Measurements from ENCODE around the gene TBC1D4.
"Not testable (repeated sequence)": the region's sequence is repeated elsewhere in the genome, so short reads cannot be mapped to it uniquely, and the experiment has no call there.

TBC1D4 gene

GRCh38 chr13:75447493-75447892, 34.5 kb downstream of the TBC1D4 start:
- DNase-seq, result no peak

DNA sequence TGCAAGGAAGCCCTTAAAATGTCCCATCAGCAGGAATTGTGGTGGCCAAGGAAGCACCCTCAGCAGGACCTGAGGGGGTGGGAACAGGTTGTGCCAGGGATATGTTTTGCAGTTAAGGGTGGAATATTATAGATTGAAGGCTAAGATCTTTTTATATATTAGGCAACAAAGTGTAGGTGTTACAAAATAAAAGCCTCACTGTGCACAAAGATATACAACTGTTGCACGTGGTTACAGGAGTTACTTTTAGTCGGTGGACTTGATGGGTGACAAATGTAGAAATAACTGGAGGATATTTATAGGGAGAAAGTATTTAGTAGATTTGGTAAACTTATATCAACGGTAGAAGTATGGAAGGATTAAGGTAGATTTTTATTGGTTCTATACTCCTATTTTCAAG, 35.1 kb downstream of the TBC1D4 start:
- no peak for DNase-seq

- peak; percentile 59 for DNase-seq
Measured at GRCh38 chr13:75445717-75446499, 36.1 kb downstream of the TBC1D4 start.

- DNase-seq, result no peak
Measured at GRCh38 chr13:75444016-75444415, 38.0 kb downstream of the TBC1D4 start.

- DNase-seq, result no peak
Measured at GRCh38 chr13:75443356-75443958, 38.5 kb downstream of the TBC1D4 start.

DNA sequence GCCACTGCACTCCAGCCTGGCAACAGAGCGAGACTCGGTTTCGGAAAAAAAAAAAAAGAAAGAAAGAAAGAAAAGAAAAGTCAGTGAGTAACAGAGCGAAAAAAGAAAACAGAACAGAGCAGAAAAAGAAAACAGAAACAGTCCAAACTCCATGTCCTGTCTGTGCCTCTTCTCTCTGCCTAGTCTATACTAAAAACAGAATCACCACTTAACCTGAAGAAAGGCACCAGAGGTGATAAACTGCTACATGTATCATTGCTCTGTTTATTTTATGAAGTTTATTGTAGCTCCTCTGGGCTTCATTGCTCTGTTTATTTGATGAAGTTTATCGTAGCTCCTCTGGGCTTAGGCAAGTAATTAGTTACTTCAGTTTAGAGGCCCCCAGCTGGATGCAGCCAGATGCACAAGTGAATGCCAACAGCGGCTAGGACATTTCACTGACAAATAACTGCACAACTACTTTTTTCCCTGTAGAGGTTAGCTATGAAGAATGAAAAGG, 39.2 kb downstream of the TBC1D4 start:
- no peak for DNase-seq

DNA sequence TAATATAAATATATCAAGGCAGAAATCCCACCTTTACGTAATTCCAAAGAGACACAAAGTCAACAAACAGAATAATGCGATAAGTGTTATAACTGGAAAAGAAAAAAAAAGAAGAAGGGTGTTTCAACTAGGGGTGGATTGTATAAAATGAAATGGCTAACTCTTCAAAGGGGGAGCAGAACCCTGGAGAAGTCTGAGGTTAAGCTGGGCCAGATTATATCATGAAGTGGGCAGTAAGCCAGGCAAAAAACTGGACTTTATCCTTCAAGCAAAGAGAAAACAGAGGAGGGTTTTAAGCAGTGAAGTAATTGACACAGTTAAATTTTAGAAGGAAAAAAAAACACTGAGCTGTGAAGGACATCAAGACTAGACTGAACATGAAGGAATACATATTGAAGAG, 41.9 kb downstream of the TBC1D4 start:
- DNase-seq, result no peak

DNA sequence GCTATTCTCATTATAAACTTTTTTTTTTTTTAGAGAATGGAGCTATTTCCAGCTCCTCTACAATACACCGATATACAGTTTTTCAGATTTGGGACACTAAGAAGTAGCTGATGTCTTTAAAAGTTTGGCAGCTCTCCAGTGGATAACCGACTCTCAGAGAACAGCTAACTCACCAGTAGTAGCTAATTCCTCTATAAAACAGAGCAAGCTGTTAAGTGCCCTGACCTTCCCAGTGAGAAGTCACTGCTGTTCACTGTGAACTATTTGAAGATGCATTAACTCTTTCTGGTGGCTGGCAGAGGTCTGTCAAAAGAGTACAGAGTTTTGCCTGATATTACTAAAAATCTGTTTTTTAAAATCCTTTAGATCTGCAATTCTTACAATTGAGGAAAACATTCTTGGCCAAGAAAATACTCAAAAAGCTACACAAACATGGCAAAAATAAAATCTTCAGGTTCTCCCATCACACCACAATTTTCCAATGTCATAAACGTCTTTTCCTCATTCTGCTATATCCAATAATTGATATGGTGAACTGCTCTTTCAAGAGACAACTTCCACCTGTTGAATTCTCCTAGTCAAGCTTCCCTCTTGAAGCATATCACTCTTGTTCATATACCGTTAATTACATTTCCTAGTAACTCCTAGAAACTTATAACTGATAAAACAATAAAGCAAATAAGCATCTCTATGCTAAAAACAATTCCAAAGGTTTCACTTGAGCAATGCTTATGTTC, 44.2 kb downstream of the TBC1D4 start:
- DNase-seq, result peak; percentile 13

GRCh38 chr13:75434126-75434525, 47.8 kb downstream of the TBC1D4 start:
- not testable (repeated sequence) for DNase-seq

DNA sequence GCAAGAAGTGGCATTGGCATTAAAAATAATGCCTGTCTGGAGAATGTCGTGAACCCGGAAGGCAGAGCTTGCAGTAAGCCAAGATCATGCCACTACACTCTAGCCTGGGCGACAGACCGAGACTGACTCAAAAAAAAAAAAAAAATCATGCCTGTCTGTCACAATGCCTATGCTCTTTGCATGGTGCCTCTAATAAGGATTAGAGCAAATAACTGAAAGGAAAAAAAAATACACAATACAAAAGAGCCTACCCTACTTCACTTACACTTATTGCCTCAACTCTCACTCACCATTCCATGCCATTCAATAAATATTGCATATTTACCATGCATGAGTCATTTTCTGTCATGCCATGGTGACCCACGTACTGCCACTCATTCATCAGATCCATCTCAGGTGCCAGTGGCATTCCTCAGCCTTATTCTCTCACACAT, 49.1 kb downstream of the TBC1D4 start:
- DNase-seq, result no peak

GRCh38 chr13:75432045-75432444, 49.9 kb downstream of the TBC1D4 start:
- no peak for DNase-seq

- peak; percentile 70 for DNase-seq
Measured at GRCh38 chr13:75430436-75431209, 51.3 kb downstream of the TBC1D4 start.

DNA sequence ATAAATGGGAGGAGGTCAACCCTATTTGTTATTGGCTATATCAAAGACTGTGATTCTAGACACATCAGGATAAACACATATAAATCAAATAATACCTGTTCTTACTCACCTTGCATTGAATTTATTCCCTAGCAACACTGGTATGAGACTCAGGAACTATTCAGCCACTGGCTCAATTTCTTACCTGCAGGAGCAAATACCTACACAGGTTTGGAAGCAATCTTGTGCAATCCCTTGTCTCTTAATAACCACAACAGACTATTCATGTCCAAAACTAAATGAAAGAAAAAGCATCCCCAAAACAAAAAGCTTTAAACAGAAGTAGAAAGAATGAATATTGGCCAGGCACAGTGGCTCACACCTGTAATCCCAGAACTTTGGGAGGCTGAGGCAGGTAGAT, 55.5 kb downstream of the TBC1D4 start:
- no peak for DNase-seq

DNA sequence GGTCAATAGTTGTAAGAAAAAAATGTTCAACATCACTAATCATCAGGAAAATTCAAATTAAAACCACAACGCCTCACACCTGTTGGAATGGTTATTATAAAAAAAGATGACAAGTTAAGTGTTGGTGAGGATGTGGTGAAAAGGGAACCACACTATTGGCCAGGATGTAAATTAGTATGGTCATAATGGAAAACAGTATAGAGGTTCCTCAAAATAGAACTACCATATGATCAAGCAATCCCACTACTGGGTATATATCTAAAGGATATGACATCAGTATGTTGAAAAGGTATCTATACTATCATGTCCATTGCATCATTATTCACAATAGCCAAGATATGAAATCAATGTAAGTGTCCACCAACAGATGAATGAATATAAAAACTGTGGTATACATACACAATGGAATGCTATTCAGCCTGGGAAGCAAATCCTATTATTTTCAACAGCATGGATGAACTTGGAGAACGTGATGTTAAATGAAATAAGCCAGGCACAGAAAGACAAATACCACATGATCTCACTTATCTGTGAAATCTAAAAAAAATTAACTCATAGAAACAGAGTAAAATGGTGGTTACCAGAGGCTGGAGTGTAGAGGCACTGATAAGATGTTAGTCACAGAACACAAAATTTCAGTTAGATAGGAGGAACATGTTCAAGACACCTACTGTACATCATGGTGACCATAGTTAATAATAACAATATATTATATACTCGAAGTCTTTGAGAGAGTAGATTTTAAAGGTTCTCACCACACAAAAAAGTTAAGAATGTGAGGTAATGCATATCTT, 56.6 kb downstream of the TBC1D4 start:
- DNase-seq, result no peak

- DNase-seq, result no peak
Measured at GRCh38 chr13:75423946-75424345, 58.0 kb downstream of the TBC1D4 start.

DNA sequence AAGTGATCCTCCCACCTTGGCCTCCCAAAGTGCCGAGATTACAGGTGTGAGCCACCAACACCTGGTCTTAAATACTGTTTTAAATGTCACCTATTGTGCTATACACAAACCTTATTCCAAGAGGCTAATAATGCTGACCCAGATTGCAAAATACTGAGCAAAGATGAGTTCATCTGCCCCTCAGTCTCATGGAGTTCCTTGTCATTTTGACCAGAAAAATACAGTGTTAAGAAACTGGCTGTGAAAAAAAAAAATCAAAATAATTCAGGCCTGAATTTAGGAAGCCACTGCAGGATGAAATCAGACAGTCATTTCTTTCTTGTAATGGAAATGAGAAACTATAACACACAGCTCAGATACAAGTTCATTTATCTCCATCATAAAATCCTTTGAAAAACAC, 59.9 kb downstream of the TBC1D4 start:
- DNase-seq, result no peak

GRCh38 chr13:75421133-75421532, 60.8 kb downstream of the TBC1D4 start:
- DNase-seq, result no peak

GRCh38 chr13:75419656-75420055, 62.3 kb downstream of the TBC1D4 start:
- no peak for DNase-seq

- DNase-seq, result no peak
Measured at GRCh38 chr13:75418997-75419396, 63.0 kb downstream of the TBC1D4 start.

DNA sequence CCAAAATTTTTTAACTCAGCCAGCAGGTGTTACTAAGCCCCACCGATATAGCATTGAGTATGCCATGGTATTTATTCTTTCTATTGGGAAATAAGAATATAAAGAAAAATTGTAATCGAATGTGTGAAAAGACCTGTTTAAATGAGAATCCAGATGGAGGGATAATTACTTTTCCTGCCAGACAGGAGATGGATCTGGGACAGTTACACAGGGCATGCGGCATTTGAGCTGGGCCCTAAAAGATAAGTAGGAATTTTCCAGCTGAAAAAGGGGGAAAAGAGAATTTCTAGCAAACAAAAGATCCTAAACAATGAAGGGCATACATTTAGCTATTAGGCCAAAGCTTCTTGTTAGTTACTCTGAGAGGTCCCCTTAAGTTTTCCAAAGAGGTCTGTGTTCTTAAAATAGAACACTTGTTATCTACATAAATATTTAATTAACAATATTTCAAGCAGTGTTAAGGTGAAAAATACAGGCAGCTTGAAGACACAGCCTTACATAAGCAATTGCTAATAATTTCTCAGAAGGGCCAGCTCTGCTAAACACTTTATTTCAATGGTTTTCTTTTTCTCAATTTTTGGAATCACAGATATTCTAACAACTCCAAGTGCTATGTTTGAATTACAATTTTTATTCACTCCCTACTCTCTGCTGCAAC, 63.7 kb downstream of the TBC1D4 start:
- no peak for DNase-seq

GRCh38 chr13:75417656-75418055, 64.3 kb downstream of the TBC1D4 start:
- peak; percentile 35 for DNase-seq

- DNase-seq, result no peak
Measured at GRCh38 chr13:75417012-75417384, 65.0 kb downstream of the TBC1D4 start.

All from NCI-H2171 treated with DMSO at 0.1 percent for 48 hours (cell line).